T-cell (primary cell): Measurements from ENCODE around the gene FLT3LG. TPM values are rescaled to one million over a fixed set of nuclear protein-coding genes. Genes with fewer than 3 reads are reported as not detected.

Experiments used
- ATAC-seq, 4 experiments: fragments of 200-7000 bp in 3 of 4; fragments of 150-1000 bp in 1 of 4; cut with Tn5 transposase; replicated peaks in 1 of 4; 1 replicate in 3 of 4; 2 replicates in 1 of 4; pipeline ENCODE4 v1.10.0; 2021; ENCODE audit warnings: moderate library complexity in 3 of 4, mild to moderate bottlenecking in 2 of 4, moderate number of reproducible peaks in 1 of 4
- CTCF ChIA-PET, 2 donors: fragments of 300-600 bp; sonication (Branson Sonifier 250); formaldehyde crosslinking; loops; one replicate each; lab custom pipeline; 2022; ENCODE audit warnings: antibody characterized with exemption in 2 of 2; lab: Charles Lee
- POLR2A ChIA-PET, 2 donors: fragments of 300-600 bp; sonication (Branson Sonifier 250); formaldehyde crosslinking; loops; one replicate each; lab custom pipeline; 2022; ENCODE audit warnings: antibody characterized with exemption in 2 of 2; lab: Charles Lee
- DNase-seq, 35 experiments: peaks; one replicate each; pipeline versions ENCODE4 v3.0.0 to v3.0.0-alpha.2; 2013 to 2023
- H3K27ac ChIP-seq: one replicate; pipeline ENCODE4 v1.5.1; 2013; ENCODE audit warnings: low read length
- H3K27me3 ChIP-seq, 2 experiments: replicated peaks in 1 of 2; 1 replicate in 1 of 2; 2 replicates in 1 of 2; pipeline versions ENCODE4 v1.6.1 to v1.7.0; 2013; ENCODE audit warnings: low read length in 1 of 2, mixed read lengths in 1 of 2; ENCODE audit not compliant: control insufficient read depth in 2 of 2, insufficient read depth in 2 of 2; ENCODE audit errors: extremely low read depth in 1 of 2
- H3K36me3 ChIP-seq, 2 donors: 1 replicate in 1 of 2; 2 replicates in 1 of 2; pipeline versions ENCODE4 v1.6.1 to v1.7.0; 2013; ENCODE audit warnings: low read length in 1 of 2; ENCODE audit not compliant: control insufficient read depth in 2 of 2, insufficient read depth in 1 of 2; ENCODE audit errors: extremely low read depth in 1 of 2
- H3K4me1 ChIP-seq, 2 experiments: 1 replicate in 1 of 2; 2 replicates in 1 of 2; pipeline versions ENCODE4 v1.6.1 to v1.7.0; 2013; ENCODE audit warnings: low read length in 2 of 2, mixed read lengths in 1 of 2; ENCODE audit not compliant: insufficient read depth in 2 of 2, control insufficient read depth in 1 of 2; ENCODE audit errors: extremely low read depth in 1 of 2
- H3K4me3 ChIP-seq, 2 donors: 1 replicate in 1 of 2; 2 replicates in 1 of 2; pipeline versions ENCODE4 v1.5.1 to v1.7.0; 2013; ENCODE audit warnings: mild to moderate bottlenecking in 2 of 2, low read length in 1 of 2, moderate library complexity in 1 of 2; ENCODE audit not compliant: control insufficient read depth in 1 of 2; ENCODE audit errors: extremely low read depth in 1 of 2
- H3K9me3 ChIP-seq: 2 replicates; pipeline ENCODE4 v1.7.0; 2013
- H3K27ac Mint-ChIP-seq, 2 donors: one replicate each; pipeline ENCODE4 v1.8.0; 2020 to 2021; ENCODE audit warnings: mild to moderate bottlenecking in 2 of 2, mixed read lengths in 2 of 2
- H3K27me3 Mint-ChIP-seq, 2 donors: one replicate each; pipeline ENCODE4 v1.8.0; 2021 to 2022; ENCODE audit warnings: mixed read lengths in 2 of 2
- H3K36me3 Mint-ChIP-seq: one replicate; pipeline ENCODE4 v1.8.0; 2021; ENCODE audit warnings: mixed read lengths
- H3K4me1 Mint-ChIP-seq, 3 donors: one replicate each; pipeline ENCODE4 v1.8.0; 2020 to 2022; ENCODE audit warnings: mixed read lengths in 3 of 3, mild to moderate bottlenecking in 1 of 3
- H3K4me3 Mint-ChIP-seq, 3 donors: one replicate each; pipeline ENCODE4 v1.8.0; 2020 to 2022; ENCODE audit warnings: mild to moderate bottlenecking in 3 of 3, mixed read lengths in 3 of 3, moderate library complexity in 3 of 3
- H3K9me3 Mint-ChIP-seq, 3 donors: one replicate each; pipeline ENCODE4 v1.8.0; 2020 to 2022; ENCODE audit warnings: mixed read lengths in 3 of 3
- WGBS: methylation state at CpG from one replicate; pipeline ENCODE4 v1.1.5; 2013; ENCODE audit warnings: missing lambda C conversion rate; ENCODE audit not compliant: insufficient coverage; 5-methylcytosine and 5-hydroxymethylcytosine counted together
- total RNA-seq, 35 experiments: library from RNA in 6 of 35; stranded (reverse) in 6 of 35; fragments of 120-200 nt in 1 of 35; gene quantifications; one replicate each; pipeline versions ENCODE4 v1.2.1 to v1.2.4 and lab custom pipeline; 2013 to 2026

The FLT3LG gene
- total RNA-seq, 5 donors from 2014 or later (not counting 1 experiment from before 2014, with no cell fraction given), result 238 to 356 (median 260) TPM

DNA sequence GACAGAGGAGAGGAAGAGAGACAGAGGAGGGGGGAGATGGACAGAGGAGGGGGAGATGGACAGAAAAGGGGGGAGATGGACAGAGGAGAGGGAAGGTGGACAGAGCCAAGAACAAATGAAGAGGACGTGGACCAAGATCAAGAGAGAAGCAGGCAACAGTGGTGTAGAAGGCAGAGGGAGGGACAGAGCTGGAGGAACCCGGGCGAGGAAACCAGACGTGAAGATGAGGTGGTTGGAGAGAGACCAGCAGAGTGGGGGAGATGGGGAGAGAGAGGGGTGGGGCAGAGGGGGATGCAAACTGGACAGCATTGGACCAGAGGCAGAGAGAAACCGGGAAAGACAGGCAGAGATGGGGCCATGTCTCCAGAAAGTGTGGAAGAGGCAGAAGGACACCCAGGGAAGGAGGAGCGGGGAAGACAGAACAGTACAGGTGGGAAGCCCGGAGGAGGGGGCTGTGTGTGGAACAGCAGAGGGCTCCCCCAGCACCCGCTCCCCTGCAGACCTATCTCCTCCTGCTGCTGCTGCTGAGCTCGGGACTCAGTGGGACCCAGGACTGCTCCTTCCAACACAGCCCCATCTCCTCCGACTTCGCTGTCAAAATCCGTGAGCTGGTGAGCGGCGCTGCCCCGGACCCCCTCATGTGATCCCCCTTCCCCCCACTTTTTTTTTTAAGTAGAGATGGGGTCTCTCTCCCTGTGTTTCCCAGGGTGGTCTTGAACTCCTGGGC lies 1.3 kb downstream of the FLT3LG start:
- CTCF ChIA-PET, result interaction anchor here (0.5 to 1.7 kb wide), 9 partner anchors 17 to 196 kb away, joined by 3 to 6 read pairs (median 3); partner anchors contain the start of genes ALDH16A1 (in 1 of the 2) and PIH1D1 (in 1 of the 2)
- H3K36me3 Mint-ChIP-seq, result peaks cover 12% of the 10 kb centered on the region
- ATAC-seq (no peak), DNase-seq (peak in 3 of 35 experiments; percentile 12 to 50 (median 36))
- peak overlapping the region; percentile 89 to 96 (median 94) for H3K4me3 Mint-ChIP-seq
- Histone ChIP-seq H3K4me3 (peak overlapping the region; percentile 90 to 94), H3K27ac (peak overlapping the region; percentile 93), H3K27me3 (no peaks in the 10 kb centered on the region), H3K9me3 (no peaks in the 10 kb centered on the region), H3K36me3 (peaks cover 0 to 36% of the 10 kb centered on the region in 2 donors), H3K4me1 (peaks cover 29 to 80% of the 10 kb centered on the region in 2 experiments)
- WGBS, result 4% methylated on average over 5 of the region's 15 CpGs
- H3K27ac Mint-ChIP-seq, result peak overlapping the region; percentile 93 to 97
- no peaks in the 10 kb centered on the region for H3K27me3 Mint-ChIP-seq
- peaks cover 46 to 59% (median 53%) of the 10 kb centered on the region in 3 donors for H3K4me1 Mint-ChIP-seq
- POLR2A ChIA-PET, result interaction anchor here in 1 of 2 donors (0.5 to 1.0 kb wide), 3 partner anchors 14 to 346 kb away, joined by 3 to 7 read pairs (median 3); no protein-coding TSS in a partner anchor
- H3K9me3 Mint-ChIP-seq, result no peaks in the 10 kb centered on the region

GRCh38 chr19:49475995-49476880 lies 2.2 kb downstream of the FLT3LG start:
- Histone ChIP-seq H3K4me1 (peaks cover 22 to 77% of the 10 kb centered on the region in 2 experiments), H3K4me3 (peak overlapping the region; percentile 90 to 94), H3K9me3 (no peaks in the 10 kb centered on the region), H3K36me3 (peaks cover 0 to 43% of the 10 kb centered on the region in 2 donors), H3K27ac (peak overlapping the region; percentile 93), H3K27me3 (no peaks in the 10 kb centered on the region)
- ChIA-PET CTCF (interaction anchor here (0.5 to 1.7 kb wide), 14 partner anchors 9 to 605 kb away, joined by 3 to 8 read pairs (median 4); partner anchors contain the start of genes ALDH16A1 (in 1 of the 2) and PIH1D1 (in 1 of the 2)), POLR2A (interaction anchor here (0.6 to 1.3 kb wide), 4 partner anchors 13 to 20 kb away, joined by 3 read pairs; no protein-coding TSS in a partner anchor)
- Mint-ChIP-seq H3K36me3 (peaks cover 15% of the 10 kb centered on the region), H3K27me3 (no peaks in the 10 kb centered on the region), H3K9me3 (no peaks in the 10 kb centered on the region), H3K4me1 (peaks cover 39 to 55% (median 47%) of the 10 kb centered on the region in 3 donors), H3K27ac (peak overlapping the region; percentile 93 to 97), H3K4me3 (peak overlapping the region; percentile 89 to 96 (median 94))
- ATAC-seq (peak; percentile 35 to 42 (median 40)), DNase-seq (peak in 34 of 35 experiments; percentile 40 to 77 (median 60))
- WGBS, result 52% methylated on average over 17 of the region's 27 CpGs

DNA sequence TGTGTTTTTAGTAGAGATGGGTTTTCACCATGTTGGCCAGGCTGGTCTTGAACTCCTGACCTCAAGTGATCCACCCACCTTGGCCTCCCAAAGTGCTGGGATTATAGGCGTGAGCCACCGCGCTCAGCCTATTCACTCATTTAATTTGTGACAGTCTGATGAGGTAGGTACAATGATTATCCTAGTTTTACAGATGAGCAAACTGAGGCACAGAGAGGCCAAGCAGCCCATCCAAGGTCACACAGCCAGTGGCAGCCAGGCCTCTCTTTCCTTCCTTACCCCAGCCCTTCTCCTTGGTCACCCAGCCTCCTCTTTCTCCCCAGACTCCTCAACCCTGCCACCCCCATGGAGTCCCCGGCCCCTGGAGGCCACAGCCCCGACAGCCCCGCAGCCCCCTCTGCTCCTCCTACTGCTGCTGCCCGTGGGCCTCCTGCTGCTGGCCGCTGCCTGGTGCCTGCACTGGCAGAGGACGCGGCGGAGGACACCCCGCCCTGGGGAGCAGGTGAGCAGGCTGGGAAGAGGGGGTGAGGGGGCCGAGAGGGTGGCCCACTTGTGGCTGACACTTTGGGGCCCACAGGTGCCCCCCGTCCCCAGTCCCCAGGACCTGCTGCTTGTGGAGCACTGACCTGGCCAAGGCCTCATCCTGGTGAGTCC lies 6.1 kb downstream of the FLT3LG start:
- no peaks in the 10 kb centered on the region for H3K27me3 Mint-ChIP-seq
- H3K9me3 ChIP-seq, result no peaks in the 10 kb centered on the region
- ChIA-PET POLR2A (interaction anchor here (0.6 kb wide), 2 partner anchors 14 to 36 kb away, joined by 3 to 4 read pairs; no protein-coding TSS in a partner anchor), CTCF (interaction anchor here in 1 of 2 donors (0.6 kb wide), 1 partner anchor 10 kb away, joined by 10 read pairs; no protein-coding TSS in a partner anchor)
- peak in 1 of 35 experiments; percentile 1 for DNase-seq
- H3K4me3 ChIP-seq, result no peak overlapping the region
- peak overlapping the region; percentile 65 to 66 for H3K27ac Mint-ChIP-seq
- peaks cover 19% of the 10 kb centered on the region for H3K36me3 Mint-ChIP-seq
- no peaks in the 10 kb centered on the region for H3K9me3 Mint-ChIP-seq
- 95% methylated on average over 7 of the region's 14 CpGs for WGBS
- ATAC-seq, result no peak
- peak overlapping the region in 1 of 3 donors; percentile 69 for H3K4me3 Mint-ChIP-seq
- H3K27ac ChIP-seq, result no peak overlapping the region
- H3K4me1 ChIP-seq, result peaks cover 8 to 55% of the 10 kb centered on the region in 2 experiments
- no peaks in the 10 kb centered on the region for H3K27me3 ChIP-seq
- peaks cover 2 to 66% of the 10 kb centered on the region in 2 donors for H3K36me3 ChIP-seq
- peaks cover 25 to 44% (median 34%) of the 10 kb centered on the region in 3 donors for H3K4me1 Mint-ChIP-seq

DNA sequence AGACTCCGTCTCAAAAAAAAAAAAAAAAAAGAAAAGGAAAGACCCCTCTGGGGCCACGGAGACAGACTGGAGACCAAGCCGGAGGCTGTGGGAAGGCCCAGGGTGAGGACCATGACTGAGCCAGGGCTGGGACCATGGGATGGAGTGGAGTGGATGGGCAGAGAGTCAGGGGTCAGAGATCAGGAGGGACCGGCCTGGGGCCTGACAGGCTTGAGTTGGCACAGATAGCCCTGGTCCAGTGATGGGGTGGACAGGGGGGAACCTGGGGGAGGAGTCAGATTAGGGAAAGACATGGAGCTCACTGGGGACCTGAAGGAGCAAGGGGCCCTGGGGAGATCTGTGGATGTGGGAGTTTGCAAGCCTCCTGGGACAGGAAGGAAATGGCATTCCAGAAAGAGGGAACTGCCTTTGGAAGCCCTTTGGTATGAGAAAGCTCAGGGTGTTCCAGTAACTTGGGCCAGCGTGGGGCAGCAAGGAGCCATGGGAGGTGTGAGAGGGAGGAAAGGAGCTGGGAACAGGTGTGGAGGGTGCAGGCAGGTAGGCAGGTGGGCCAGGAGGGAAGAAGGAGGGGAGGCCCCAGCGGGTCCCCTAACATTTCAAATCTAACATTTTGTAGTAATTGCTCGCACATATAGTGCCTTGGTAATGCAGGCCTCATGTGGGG lies 7.1 kb downstream of the FLT3LG start:
- WGBS, result 89% methylated on average over 4 of the region's 7 CpGs
- Histone ChIP-seq H3K4me3 (no peak overlapping the region), H3K27ac (no peak overlapping the region), H3K36me3 (peaks cover 2 to 71% of the 10 kb centered on the region in 2 donors), H3K4me1 (peaks cover 6 to 49% of the 10 kb centered on the region in 2 experiments), H3K27me3 (no peaks in the 10 kb centered on the region), H3K9me3 (no peaks in the 10 kb centered on the region)
- Mint-ChIP-seq H3K27me3 (no peaks in the 10 kb centered on the region), H3K4me3 (peak overlapping the region in 1 of 3 donors; percentile 45), H3K36me3 (peaks cover 20% of the 10 kb centered on the region), H3K9me3 (no peaks in the 10 kb centered on the region), H3K27ac (peak overlapping the region; percentile 52 to 69), H3K4me1 (peaks cover 24 to 39% (median 29%) of the 10 kb centered on the region in 3 donors)
- DNase-seq (peak in 1 of 35 experiments; percentile 3), ATAC-seq (no peak)
- ChIA-PET POLR2A (interaction anchor here (0.5 to 0.6 kb wide), 3 partner anchors 13 to 37 kb away, joined by 3 to 4 read pairs (median 3); partner anchors contain the start of gene ALDH16A1 (in 1 of the 2)), CTCF (no interaction called here)

GRCh38 chr19:49486232-49486631 lies 12.2 kb downstream of the FLT3LG start:
- peaks cover 34 to 60% (median 58%) of the 10 kb centered on the region in 3 donors for H3K4me1 Mint-ChIP-seq
- H3K4me1 ChIP-seq, result peaks cover 17 to 52% of the 10 kb centered on the region in 2 experiments
- H3K9me3 ChIP-seq, result no peaks in the 10 kb centered on the region
- peaks cover 22 to 64% of the 10 kb centered on the region in 2 donors for H3K36me3 ChIP-seq
- POLR2A ChIA-PET, result interaction anchor here in 1 of 2 donors (0.6 kb wide), 1 partner anchor 33 kb away, joined by 4 read pairs; no protein-coding TSS in a partner anchor
- CTCF ChIA-PET, result no interaction called here
- H3K27ac ChIP-seq, result no peak overlapping the region
- WGBS, result 90% methylated on average over 7 of the region's 7 CpGs
- H3K4me3 ChIP-seq, result no peak overlapping the region
- H3K36me3 Mint-ChIP-seq, result peaks cover 49% of the 10 kb centered on the region
- H3K27me3 ChIP-seq, result no peaks in the 10 kb centered on the region
- peak overlapping the region in 1 of 3 donors; percentile 50 for H3K4me3 Mint-ChIP-seq
- DNase-seq (peak in 1 of 35 experiments; percentile 7), ATAC-seq (no peak)
- H3K27ac Mint-ChIP-seq, result peak overlapping the region; percentile 69 to 74
- no peaks in the 10 kb centered on the region for H3K9me3 Mint-ChIP-seq
- no peaks in the 10 kb centered on the region for H3K27me3 Mint-ChIP-seq
